ENCODE measurements around the gene TSPAN31.

DNA sequence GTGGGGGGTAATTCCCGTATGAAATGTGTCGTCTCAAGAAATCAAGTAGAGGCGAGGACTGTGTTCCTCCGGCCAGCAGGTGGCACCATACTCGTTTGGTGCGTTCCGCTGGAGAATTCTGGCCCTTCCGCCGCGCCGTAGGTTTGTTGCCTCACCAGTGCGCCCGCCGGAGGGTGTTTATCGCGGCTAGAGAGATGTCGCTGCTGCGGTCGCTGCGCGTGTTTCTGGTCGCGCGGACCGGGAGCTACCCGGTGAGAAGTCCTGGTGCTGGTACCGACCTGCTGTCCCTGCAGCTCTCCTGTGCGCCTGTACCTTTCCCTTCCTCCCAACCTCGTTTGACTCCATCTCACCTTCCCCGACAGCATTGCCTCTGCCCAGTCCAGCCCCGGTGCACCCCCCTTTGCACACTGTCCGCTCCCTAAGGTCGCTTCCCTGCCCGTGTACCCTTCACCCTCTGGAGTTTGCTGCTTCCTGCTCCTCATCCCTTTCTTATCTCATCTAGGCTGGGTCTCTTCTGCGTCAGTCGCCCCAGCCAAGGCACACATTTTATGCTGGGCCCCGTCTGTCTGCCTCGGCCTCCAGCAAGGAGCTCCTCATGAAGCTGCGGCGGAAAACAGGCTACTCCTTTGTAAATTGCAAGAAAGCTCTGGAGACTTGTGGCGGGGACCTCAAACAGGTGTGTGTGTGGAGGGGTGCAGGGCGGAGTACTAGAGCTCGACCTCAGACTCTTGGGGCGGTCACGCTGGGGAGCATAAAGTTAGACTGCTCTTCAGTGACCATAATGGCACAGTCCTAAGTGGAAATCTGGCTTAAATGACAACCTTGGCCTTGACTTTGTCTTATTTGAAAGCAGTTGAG is 38.0 kb downstream of the TSPAN31 start, which contains the start of gene TSFM:
- TF ChIP-seq, protein P1, sequence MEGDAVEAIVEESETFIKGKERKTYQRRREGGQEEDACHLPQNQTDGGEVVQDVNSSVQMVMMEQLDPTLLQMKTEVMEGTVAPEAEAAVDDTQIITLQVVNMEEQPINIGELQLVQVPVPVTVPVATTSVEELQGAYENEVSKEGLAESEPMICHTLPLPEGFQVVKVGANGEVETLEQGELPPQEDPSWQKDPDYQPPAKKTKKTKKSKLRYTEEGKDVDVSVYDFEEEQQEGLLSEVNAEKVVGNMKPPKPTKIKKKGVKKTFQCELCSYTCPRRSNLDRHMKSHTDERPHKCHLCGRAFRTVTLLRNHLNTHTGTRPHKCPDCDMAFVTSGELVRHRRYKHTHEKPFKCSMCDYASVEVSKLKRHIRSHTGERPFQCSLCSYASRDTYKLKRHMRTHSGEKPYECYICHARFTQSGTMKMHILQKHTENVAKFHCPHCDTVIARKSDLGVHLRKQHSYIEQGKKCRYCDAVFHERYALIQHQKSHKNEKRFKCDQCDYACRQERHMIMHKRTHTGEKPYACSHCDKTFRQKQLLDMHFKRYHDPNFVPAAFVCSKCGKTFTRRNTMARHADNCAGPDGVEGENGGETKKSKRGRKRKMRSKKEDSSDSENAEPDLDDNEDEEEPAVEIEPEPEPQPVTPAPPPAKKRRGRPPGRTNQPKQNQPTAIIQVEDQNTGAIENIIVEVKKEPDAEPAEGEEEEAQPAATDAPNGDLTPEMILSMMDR (IDR thresholded peaks at IDR 0.05; ENCODE audit: control extremely low read depth in 1 of 3, insufficient read depth in 1 of 3, low read depth in 1 of 3, low read length in 3 of 3): peak; percentile 85 to 97 (median 96)
- TF ChIP-seq FOSL1 (IDR thresholded peaks at IDR 0.05; ENCODE audit: insufficient read depth, low read depth, low read length) (no peak), JUND (IDR thresholded peaks at IDR 0.05; ENCODE audit: low read length) (peak; percentile 70; the same call in 1 of the 2 replicates), RFX5 (IDR thresholded peaks at IDR 0.05; ENCODE audit: borderline replicate concordance, low read depth, low read length) (no peak), POLR2AphosphoS5 (IDR thresholded peaks at IDR 0.05; ENCODE audit: low read depth, low read length) (peak; percentile 95), EZH2 (IDR thresholded peaks at IDR 0.05; ENCODE audit: low read depth, low read length, severe bottlenecking) (no peak), GABPA (IDR thresholded peaks at IDR 0.05; ENCODE audit: borderline replicate concordance, insufficient read depth, low read length) (no peak), SP1 (IDR thresholded peaks at IDR 0.05; ENCODE audit: low read depth, low read length) (peak; percentile 53; the same call in 1 of the 2 replicates), SIRT6 (IDR thresholded peaks at IDR 0.05; ENCODE audit: low read length) (no peak), TCF12 (IDR thresholded peaks at IDR 0.05; ENCODE audit: low read depth, low read length) (no peak)
- TF ChIP-seq, protein P2, sequence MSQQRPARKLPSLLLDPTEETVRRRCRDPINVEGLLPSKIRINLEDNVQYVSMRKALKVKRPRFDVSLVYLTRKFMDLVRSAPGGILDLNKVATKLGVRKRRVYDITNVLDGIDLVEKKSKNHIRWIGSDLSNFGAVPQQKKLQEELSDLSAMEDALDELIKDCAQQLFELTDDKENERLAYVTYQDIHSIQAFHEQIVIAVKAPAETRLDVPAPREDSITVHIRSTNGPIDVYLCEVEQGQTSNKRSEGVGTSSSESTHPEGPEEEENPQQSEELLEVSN (IDR thresholded peaks at IDR 0.05): no peak

All from H1 (cell line).